SK-N-SH (cell line): ENCODE results near the gene KPNB1. TPM values are rescaled to one million over a fixed set of nuclear protein-coding genes. Genes with fewer than 3 reads are reported as not detected.
A peak's percentile ranks its signal among the peaks of the same experiment; 100 is the strongest.

ENCODE experiments used
- CTCF ChIA-PET: fragments of 300-600, 350-600 bp; formaldehyde crosslinking; extraction: SDS; loops from one replicate; lab custom pipeline; 2021; lab: Yijun Ruan, JAX
- POLR2A ChIA-PET: fragments of 350-600 bp; sonication (Branson Sonifier 250); formaldehyde crosslinking; extraction: SDS; loops from one replicate; lab custom pipeline; 2020; ENCODE audit warnings: antibody characterized with exemption, inconsistent platforms; lab: Yijun Ruan, JAX
- DNase-seq: peaks from one replicate; pipeline ENCODE4 v3.0.0; 2012
- H2AFZ ChIP-seq: fragments of 200-600 bp; sonication (generic); 2 replicates; pipeline ENCODE4 v1.8.1; 2016; ENCODE audit warnings: antibody characterized with exemption, mild to moderate bottlenecking, low read depth
- H3F3A ChIP-seq: fragments of 200-600 bp; sonication (generic); replicated peaks from 2 replicates; pipeline ENCODE3; 2016; ENCODE audit warnings: antibody characterized with exemption, mild to moderate bottlenecking; ENCODE audit not compliant: insufficient read depth
- H3K27ac ChIP-seq, 2 experiments: fragments of 200-500 bp in 1 of 2; fragments of 200-600 bp in 1 of 2; sonication (Bioruptor generic) in 1 of 2; sonication (generic), shearing (Covaris generic) in 1 of 2; 2 replicates each; pipeline versions ENCODE4 v1.5.1 to v1.6.1; 2014 to 2016; ENCODE audit warnings: low read depth in 2 of 2, inconsistent platforms in 1 of 2, low read length in 1 of 2, mild to moderate bottlenecking in 1 of 2, mixed read lengths in 1 of 2
- H3K27me3 ChIP-seq: fragments of 200-600 bp; sonication (generic), shearing (Covaris generic); 2 replicates; pipeline ENCODE4 v1.6.1; 2016; ENCODE audit warnings: mixed run types; ENCODE audit not compliant: insufficient read depth
- H3K36me3 ChIP-seq, 2 experiments: fragments of 200-500 bp in 1 of 2; fragments of 200-600 bp in 1 of 2; sonication (Bioruptor generic) in 1 of 2; sonication (generic) in 1 of 2; replicated peaks in 1 of 2; 2 replicates each; pipeline versions ENCODE3 to v1.5.1; 2014 to 2016; ENCODE audit warnings: low read length in 1 of 2, mild to moderate bottlenecking in 1 of 2; ENCODE audit not compliant: insufficient read depth in 2 of 2, control insufficient read depth in 1 of 2
- H3K4me1 ChIP-seq, 2 experiments: fragments of 200-500 bp in 1 of 2; fragments of 200-600 bp in 1 of 2; sonication (Bioruptor generic) in 1 of 2; sonication (generic), shearing (Covaris generic) in 1 of 2; 2 replicates each; pipeline versions ENCODE4 v1.5.1 to v1.6.1; 2014 to 2016; ENCODE audit warnings: low read depth in 1 of 2, low read length in 1 of 2, mixed run types in 1 of 2; ENCODE audit not compliant: insufficient read depth in 2 of 2, control insufficient read depth in 1 of 2
- H3K4me2 ChIP-seq: fragments of 200-600 bp; sonication (generic), shearing (Covaris generic); 2 replicates; pipeline ENCODE4 v1.6.1; 2017; ENCODE audit warnings: mixed run types
- H3K4me3 ChIP-seq, 2 experiments: fragments of 200-500 bp in 1 of 2; fragments of 200-600 bp in 1 of 2; sonication (Bioruptor generic) in 1 of 2; sonication (generic), shearing (Covaris generic) in 1 of 2; 2 replicates each; pipeline versions ENCODE4 v1.5.1 to v1.8.1; 2014 to 2016; ENCODE audit warnings: low read depth in 2 of 2, inconsistent platforms in 1 of 2, low read length in 1 of 2, mild to moderate bottlenecking in 1 of 2, mixed read lengths in 1 of 2, moderate library complexity in 1 of 2
- H3K79me2 ChIP-seq: fragments of 200-600 bp; sonication (generic); 2 replicates; pipeline ENCODE4 v1.8.1; 2017; ENCODE audit warnings: mild to moderate bottlenecking; ENCODE audit not compliant: insufficient read depth
- H3K9ac ChIP-seq: fragments of 200-600 bp; sonication (generic); 2 replicates; pipeline ENCODE4 v1.6.1; 2017; ENCODE audit warnings: mixed run types
- H3K9me2 ChIP-seq: fragments of 200-600 bp; sonication (generic); 2 replicates; pipeline ENCODE4 v1.6.1; 2017; ENCODE audit warnings: mixed run types
- H3K9me3 ChIP-seq: fragments of 200-600 bp; sonication (generic); 2 replicates; pipeline ENCODE4 v1.6.1; 2017; ENCODE audit warnings: mixed run types, mild to moderate bottlenecking, moderate library complexity
- H4K20me1 ChIP-seq: fragments of 200-600 bp; sonication (generic); 2 replicates; pipeline ENCODE4 v1.6.1; 2017; ENCODE audit warnings: mild to moderate bottlenecking, mixed run types; ENCODE audit not compliant: insufficient read depth
- FOXJ3 ChIP-seq: sonication (generic); formaldehyde crosslinking; IDR thresholded peaks from 2 replicates; pipeline ENCODE4 v1.5.1; 2020; ENCODE audit warnings: mild to moderate bottlenecking, missing genetic modification reagents
- PBX3 ChIP-seq: IDR thresholded peaks from 2 replicates; pipeline ENCODE4; 2012
- REST ChIP-seq: IDR thresholded peaks from 2 replicates; pipeline ENCODE4 v1.6.1; 2012; ENCODE audit warnings: mild to moderate bottlenecking, low read depth, low read length, moderate library complexity
- SIN3A ChIP-seq: IDR thresholded peaks from 2 replicates; pipeline ENCODE4 v1.6.1; 2012; ENCODE audit warnings: low read depth, mild to moderate bottlenecking, low read length, moderate library complexity, borderline replicate concordance
- TAF1 ChIP-seq: IDR thresholded peaks from 2 replicates; pipeline ENCODE4 v1.6.1; 2012; ENCODE audit warnings: low read depth, mild to moderate bottlenecking, low read length, moderate library complexity, borderline replicate concordance
- YY1 ChIP-seq: IDR thresholded peaks from 2 replicates; pipeline ENCODE4 v1.4.0; 2012; ENCODE audit warnings: low read depth, mild to moderate bottlenecking
- ZBTB33 ChIP-seq: IDR thresholded peaks from 2 replicates; pipeline ENCODE4 v1.4.0; 2012; ENCODE audit warnings: low read depth, borderline replicate concordance
- WGBS: methylation state at CpG from one replicate; pipeline ENCODE4 v1.1.6; 2017; ENCODE audit warnings: low lambda C conversion rate; 5-methylcytosine and 5-hydroxymethylcytosine counted together
- polyA plus RNA-seq, 3 experiments: library from polyadenylated mRNA; depleted of rRNA; stranded (reverse); fragments of >200 nt; gene quantifications; 2 replicates each; pipeline ENCODE4 v1.2.3, GENCODE V29; 2012

KPNB1 gene
- polyA plus RNA-seq, 1 of the 3 experiments (the other 2 are of a cell fraction) = 89.5 TPM

- WGBS = 100% methylated on average over 1 of the region's 1 CpG
Observed at GRCh38 chr17:47687748-47688147, 38.0 kb downstream of the KPNB1 start.

GRCh38 chr17:47690121-47690520 lies 40.4 kb downstream of the KPNB1 start:
- CTCF ChIA-PET = interaction anchor here (0.6 to 1.7 kb wide), 6 partner anchors 9 to 383 kb away, joined by 3 to 6 read pairs (median 3); no protein-coding TSS in a partner anchor
- 64% methylated on average over 3 of the region's 3 CpGs for whole genome bisulfite sequencing

More at GRCh38 chr17:47687748-47688147, 38.0 kb downstream of the KPNB1 start:
- TF ChIP-seq REST (no peak), FOXJ3 (no peak), TAF1 (no peak), YY1 (no peak), PBX3 (no peak), SIN3A (no peak)
- Histone ChIP-seq H3F3A (peaks cover 51% of the 10 kb centered on the region), H3K27me3 (no peaks in the 10 kb centered on the region), H3K4me3 (no peak overlapping the region), H3K9ac (no peak overlapping the region), H2AFZ (no peak overlapping the region), H3K9me3 (no peaks in the 10 kb centered on the region), H4K20me1 (peaks cover 23% of the 10 kb centered on the region; the same call in 1 of the 2 replicates), H3K27ac (peak overlapping the region; percentile 5 to 52; a peak in 1 of 4 replicates), H3K4me1 (peaks cover 7 to 23% of the 10 kb centered on the region in 2 experiments; a peak in 2 of 4 replicates), H3K36me3 (peaks cover 39 to 41% of the 10 kb centered on the region in 2 experiments), H3K79me2 (no peaks in the 10 kb centered on the region), H3K9me2 (no peaks in the 10 kb centered on the region), H3K4me2 (no peak overlapping the region)
- CTCF ChIA-PET = interaction anchor here (1.0 to 3.0 kb wide), 13 partner anchors 9 to 114 kb away, joined by 3 to 17 read pairs (median 4); no protein-coding TSS in a partner anchor
- POLR2A ChIA-PET = interaction anchor here (1.4 to 1.7 kb wide), 3 partner anchors 9 to 38 kb away, joined by 3 to 9 read pairs (median 4); partner anchors contain the start of gene KPNB1
- DNase-seq = peak; percentile 27

More at GRCh38 chr17:47690121-47690520, 40.4 kb downstream of the KPNB1 start:
- H2AFZ ChIP-seq = no peak overlapping the region
- no peaks in the 10 kb centered on the region for H3K27me3 ChIP-seq
- H3K9me2 ChIP-seq = no peaks in the 10 kb centered on the region
- no peak overlapping the region for H3K4me3 ChIP-seq
- no peaks in the 10 kb centered on the region for H3K79me2 ChIP-seq
- no peak overlapping the region for H3K27ac ChIP-seq
- TF ChIP-seq ZBTB33 = no peak
- no peaks in the 10 kb centered on the region for H3K9me3 ChIP-seq
- DNase-seq = peak; percentile 23
- H3K4me2 ChIP-seq = no peak overlapping the region
- peaks cover 16 to 28% of the 10 kb centered on the region in 2 experiments; a peak in 3 of 4 replicates for H3K4me1 ChIP-seq
- peaks cover 16% of the 10 kb centered on the region; the same call in 1 of the 2 replicates for H4K20me1 ChIP-seq
- POLR2A ChIA-PET = no interaction called here
- peaks cover 30% of the 10 kb centered on the region for H3F3A ChIP-seq
- no peak overlapping the region for H3K9ac ChIP-seq
- H3K36me3 ChIP-seq = peaks cover 17 to 18% of the 10 kb centered on the region in 2 experiments
